ENCODE data around the gene RABEP1. TPM values are rescaled to one million over a fixed set of nuclear protein-coding genes. Genes with fewer than 3 reads are reported as not detected.
"Not testable (repeated sequence)": the region's sequence is repeated elsewhere in the genome, so short reads cannot be mapped to it uniquely, and the experiment has no call there.

Gene RABEP1
- total and polyA plus RNA-seq, 2 donors = 25.9 to 50.3 TPM

- WGBS = 92% methylated on average over 5 of the region's 5 CpGs
- no peak overlapping the region for H3K27ac ChIP-seq (ENCODE audit: low read depth)
- H3K36me3 ChIP-seq (ENCODE audit: insufficient read depth) = peaks cover 13% of the 10 kb centered on the region
These were observed 126.1 kb downstream of the RABEP1 start for GRCh38 chr17:5408186-5408585.

GRCh38 chr17:5410594-5411272 is 128.6 kb downstream of the RABEP1 start:
- H3K36me3 ChIP-seq (ENCODE audit: insufficient read depth) = peaks cover 11% of the 10 kb centered on the region
- no peak for DNase-seq (ENCODE audit: extremely low spot score)
- H3K27ac ChIP-seq (ENCODE audit: low read depth) = no peak overlapping the region
- WGBS = 93% methylated on average over 7 of the region's 7 CpGs
- H3K4me1 ChIP-seq (ENCODE audit: insufficient read depth) = no peaks in the 10 kb centered on the region
- no peak overlapping the region for H3K4me3 ChIP-seq (ENCODE audit: low read depth, low read length)

More at GRCh38 chr17:5408186-5408585, 126.1 kb downstream of the RABEP1 start:
- Histone ChIP-seq H3K4me3 (ENCODE audit: low read depth, low read length) (no peak overlapping the region), H3K4me1 (ENCODE audit: insufficient read depth) (no peaks in the 10 kb centered on the region)
- no peak for DNase-seq (ENCODE audit: extremely low spot score)

DNA sequence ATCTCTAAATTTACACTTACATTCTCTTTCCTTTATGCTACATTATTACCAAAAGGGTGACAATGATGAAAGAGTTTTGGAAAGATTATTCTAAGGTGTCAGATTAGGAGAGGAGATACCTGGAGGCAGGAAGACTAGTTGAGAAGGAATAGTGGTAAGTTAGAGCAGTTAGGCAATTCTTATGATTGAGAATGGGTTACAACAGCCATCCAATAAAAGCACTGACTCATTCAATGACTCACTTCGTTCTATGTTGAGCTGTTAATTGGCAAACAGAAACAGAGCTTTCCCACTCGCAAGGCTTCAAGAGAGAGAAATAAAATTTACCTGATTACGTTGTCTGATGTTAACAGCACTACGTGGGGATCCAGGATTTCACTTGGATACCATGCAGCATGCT is 131.6 kb downstream of the RABEP1 start:
- H3K4me1 ChIP-seq (ENCODE audit: insufficient read depth) = no peaks in the 10 kb centered on the region
- DNase-seq (ENCODE audit: extremely low spot score) = no peak
- no peak overlapping the region for H3K27ac ChIP-seq (ENCODE audit: low read depth)
- peaks cover 6% of the 10 kb centered on the region for H3K36me3 ChIP-seq (ENCODE audit: insufficient read depth)
- 68% methylated on average over 4 of the region's 4 CpGs for WGBS
- no peak overlapping the region for H3K4me3 ChIP-seq (ENCODE audit: low read depth, low read length)

DNA sequence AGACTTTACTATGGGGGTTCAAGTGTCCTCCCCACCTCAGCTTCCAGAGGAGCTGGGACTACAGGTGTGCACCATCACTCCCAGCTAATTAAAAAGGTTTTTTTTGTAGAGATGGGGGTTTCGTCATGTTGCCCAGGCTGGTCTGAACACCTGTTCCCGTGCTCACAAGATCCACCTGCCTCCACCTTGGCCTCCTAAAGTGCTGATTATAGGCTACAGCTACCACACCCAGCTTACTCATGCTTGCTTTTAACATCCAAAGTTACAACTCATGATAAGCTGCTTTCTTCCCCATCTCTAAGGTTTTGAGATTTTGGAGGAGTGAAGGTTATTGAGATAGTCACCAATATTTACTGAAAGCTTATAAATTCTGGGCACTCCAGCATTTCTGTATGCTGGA is 134.8 kb downstream of the RABEP1 start:
- no peak for DNase-seq (ENCODE audit: extremely low spot score)
- Histone ChIP-seq H3K4me3 (ENCODE audit: low read depth, low read length) (no peak overlapping the region), H3K4me1 (ENCODE audit: insufficient read depth) (no peaks in the 10 kb centered on the region), H3K27ac (ENCODE audit: low read depth) (no peak overlapping the region), H3K36me3 (ENCODE audit: insufficient read depth) (peaks cover 6% of the 10 kb centered on the region)
- WGBS = 88% methylated on average over 2 of the region's 2 CpGs

- H3K4me3 ChIP-seq (ENCODE audit: low read depth, low read length) = peak overlapping the region; percentile 77
- peak; percentile 60 for DNase-seq (ENCODE audit: extremely low spot score)
- WGBS = under 1% methylated on average over 26 of the region's 26 CpGs
- H3K27ac ChIP-seq (ENCODE audit: low read depth) = peak overlapping the region; percentile 77
- H3K36me3 ChIP-seq (ENCODE audit: insufficient read depth) = peaks cover 5% of the 10 kb centered on the region
- no peaks in the 10 kb centered on the region for H3K4me1 ChIP-seq (ENCODE audit: insufficient read depth)
These were observed 136.8 kb downstream of the RABEP1 start for GRCh38 chr17:5418858-5419355.

GRCh38 chr17:5419356-5419958 is 137.4 kb downstream of the RABEP1 start, which contains the start of gene NUP88:
TSS of gene NUP88 (minus strand) at chr17:5419662. CDS start at chr17:5419650, 12 bp downstream.
- H3K36me3 ChIP-seq (ENCODE audit: insufficient read depth) = peaks cover 5% of the 10 kb centered on the region

DNA sequence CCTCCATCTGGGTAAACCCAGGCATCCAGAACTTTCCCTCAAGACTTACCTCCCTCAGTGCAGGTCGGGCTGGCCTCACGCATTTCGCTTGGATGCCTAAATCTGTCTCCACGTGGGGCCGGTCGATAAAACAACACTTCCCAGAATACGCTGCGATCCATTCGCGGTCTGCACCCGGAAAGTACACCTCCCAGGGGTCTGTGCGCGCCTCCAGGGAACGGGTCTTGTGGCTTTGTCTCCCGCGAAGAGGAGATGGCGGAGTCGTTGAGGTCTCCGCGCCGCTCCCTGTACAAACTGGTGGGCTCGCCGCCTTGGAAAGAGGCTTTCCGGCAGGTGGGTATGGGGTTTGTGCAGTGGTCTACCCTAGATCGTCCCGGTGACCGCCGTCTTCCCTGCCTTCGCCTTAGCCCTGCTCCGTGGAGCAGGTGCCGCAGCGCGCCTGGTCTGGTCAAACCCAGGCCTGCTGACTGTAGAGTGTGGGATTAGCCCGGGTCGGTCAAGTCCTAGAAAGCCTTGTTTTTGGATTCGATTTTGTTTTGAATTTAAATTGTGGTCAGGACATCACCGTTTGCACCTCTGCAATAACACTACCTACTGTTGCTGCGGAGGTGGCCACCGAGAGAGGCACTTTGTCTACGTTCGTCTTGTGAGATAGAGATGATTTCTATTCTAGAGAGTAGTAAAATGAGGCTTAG is 138.0 kb downstream of the RABEP1 start, which contains the start of gene RPAIN:
Gene RPAIN (plus strand): TSS at position 224 of the 695 bp plus-strand sequence. CDS start 29 bp downstream, at position 253.
- WGBS = under 1% methylated on average over 41 of the region's 41 CpGs
- DNase-seq (ENCODE audit: extremely low spot score) = no peak
- Histone ChIP-seq H3K4me1 (ENCODE audit: insufficient read depth) (no peaks in the 10 kb centered on the region), H3K27ac (ENCODE audit: low read depth) (peak within 1 kb of the TSS; percentile 77), H3K4me3 (ENCODE audit: low read depth, low read length) (peak within 1 kb of the TSS; percentile 77), H3K36me3 (ENCODE audit: insufficient read depth) (peaks cover 5% of the 10 kb centered on the region)

More at GRCh38 chr17:5419356-5419958, 137.4 kb downstream of the RABEP1 start, which contains the start of gene NUP88:
- WGBS = under 1% methylated on average over 49 of the region's 49 CpGs
- peak within 1 kb of the TSS; percentile 77 for H3K4me3 ChIP-seq (ENCODE audit: low read depth, low read length)
- peak within 1 kb of the TSS; percentile 77 for H3K27ac ChIP-seq (ENCODE audit: low read depth)
- H3K4me1 ChIP-seq (ENCODE audit: insufficient read depth) = no peaks in the 10 kb centered on the region
- DNase-seq (ENCODE audit: extremely low spot score) = peak; percentile 97

GRCh38 chr17:5422505-5422904 is 140.4 kb downstream of the RABEP1 start:
- Histone ChIP-seq H3K27ac (ENCODE audit: low read depth) (no peak overlapping the region), H3K4me3 (ENCODE audit: low read depth, low read length) (no peak overlapping the region), H3K4me1 (ENCODE audit: insufficient read depth) (no peaks in the 10 kb centered on the region), H3K36me3 (ENCODE audit: insufficient read depth) (peaks cover 9% of the 10 kb centered on the region)
- WGBS = 91% methylated on average over 2 of the region's 2 CpGs
- DNase-seq (ENCODE audit: extremely low spot score) = no peak

DNA sequence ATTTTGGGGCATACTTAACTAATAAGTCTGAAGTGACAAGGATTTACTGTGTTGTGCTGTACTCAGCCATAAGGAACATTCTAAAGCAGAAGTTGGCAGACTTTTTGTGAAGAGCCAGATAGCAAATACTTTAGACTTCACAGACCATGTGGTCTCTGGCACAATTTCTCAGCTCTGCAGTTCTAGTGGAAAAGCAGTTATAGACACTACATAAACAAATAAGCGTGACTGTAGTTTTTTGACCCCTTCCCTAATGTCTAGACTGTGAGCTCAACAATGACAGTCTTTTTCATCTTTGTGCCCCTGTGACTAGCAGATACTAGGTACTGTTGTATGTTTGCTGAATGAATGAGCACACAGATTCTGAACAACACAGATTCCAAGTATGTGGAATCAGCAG is 142.8 kb downstream of the RABEP1 start:
- 61% methylated on average over 1 of the region's 1 CpG for WGBS
- Histone ChIP-seq H3K27ac (ENCODE audit: low read depth) (no peak overlapping the region), H3K36me3 (ENCODE audit: insufficient read depth) (peaks cover 12% of the 10 kb centered on the region), H3K4me1 (ENCODE audit: insufficient read depth) (no peaks in the 10 kb centered on the region), H3K4me3 (ENCODE audit: low read depth, low read length) (no peak overlapping the region)
- no peak for DNase-seq (ENCODE audit: extremely low spot score)

DNA sequence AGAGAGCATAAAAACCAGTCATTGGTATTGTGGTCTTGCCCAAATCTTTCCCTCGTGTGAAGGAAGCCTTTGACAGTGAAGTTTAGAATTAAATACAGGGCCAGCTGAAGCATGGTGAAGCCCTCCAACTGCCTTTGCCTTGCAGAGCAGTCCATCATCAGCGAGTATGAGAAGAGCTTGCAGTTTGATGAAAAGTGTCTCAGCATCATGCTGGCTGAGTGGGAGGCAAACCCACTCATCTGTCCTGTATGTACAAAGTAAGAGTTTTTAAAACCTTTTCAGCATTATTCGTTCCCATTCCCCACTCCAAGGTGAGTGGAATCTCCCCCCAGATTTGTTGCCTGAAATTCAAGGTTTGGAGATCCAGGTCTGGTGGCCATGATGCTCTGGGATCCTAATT is 143.7 kb downstream of the RABEP1 start:
- H3K27ac ChIP-seq (ENCODE audit: low read depth) = no peak overlapping the region
- DNase-seq (ENCODE audit: extremely low spot score) = no peak
- no peaks in the 10 kb centered on the region for H3K4me1 ChIP-seq (ENCODE audit: insufficient read depth)
- peaks cover 12% of the 10 kb centered on the region for H3K36me3 ChIP-seq (ENCODE audit: insufficient read depth)
- H3K4me3 ChIP-seq (ENCODE audit: low read depth, low read length) = no peak overlapping the region
- WGBS = 93% methylated on average over 3 of the region's 3 CpGs

DNA sequence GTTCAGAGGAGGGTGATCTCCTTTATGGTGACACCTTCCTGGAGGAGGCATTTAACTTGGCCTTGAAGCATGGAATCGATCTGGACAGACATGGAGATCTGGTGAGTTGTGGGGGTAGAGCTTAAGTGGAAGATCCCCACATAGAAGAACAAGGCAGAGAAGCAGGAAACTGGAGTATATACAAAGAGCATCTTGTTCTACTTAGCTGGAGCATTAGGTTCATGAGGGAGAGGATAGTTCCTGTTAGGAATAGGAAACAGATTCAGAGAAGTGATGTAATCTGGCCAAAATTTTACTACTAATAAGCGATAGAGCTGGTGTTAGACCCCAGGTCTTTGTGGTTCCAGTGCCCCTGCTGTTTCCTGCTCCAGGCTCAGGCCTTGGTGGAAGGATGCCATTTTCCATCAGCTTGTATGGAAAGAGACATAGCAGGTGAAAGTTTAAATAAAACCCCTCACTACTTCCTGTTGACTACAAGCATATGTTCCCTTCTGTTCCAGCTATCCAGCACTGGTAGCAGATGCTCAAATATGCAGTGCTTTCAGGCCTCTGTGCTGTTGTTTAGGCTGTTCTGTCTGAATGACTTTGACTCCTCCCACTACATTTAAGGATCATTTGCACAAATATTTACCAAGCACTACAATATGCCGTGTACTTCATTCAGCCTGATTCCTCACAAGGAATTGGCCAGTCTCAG is 147.3 kb downstream of the RABEP1 start:
- no peak overlapping the region for H3K27ac ChIP-seq (ENCODE audit: low read depth)
- no peak for DNase-seq (ENCODE audit: extremely low spot score)
- peaks cover 9% of the 10 kb centered on the region for H3K36me3 ChIP-seq (ENCODE audit: insufficient read depth)
- H3K4me1 ChIP-seq (ENCODE audit: insufficient read depth) = no peaks in the 10 kb centered on the region
- H3K4me3 ChIP-seq (ENCODE audit: low read depth, low read length) = no peak overlapping the region
- WGBS = 82% methylated on average over 3 of the region's 3 CpGs

GRCh38 chr17:5430413-5430999 is 148.4 kb downstream of the RABEP1 start:
- no peaks in the 10 kb centered on the region for H3K4me1 ChIP-seq (ENCODE audit: insufficient read depth)
- peaks cover 9% of the 10 kb centered on the region for H3K36me3 ChIP-seq (ENCODE audit: insufficient read depth)
- 95% methylated on average over 3 of the region's 3 CpGs for WGBS

GRCh38 chr17:5431234-5431633 is 149.2 kb downstream of the RABEP1 start:
- not testable (repeated sequence) for H3K4me3 ChIP-seq (ENCODE audit: low read depth, low read length); H3K36me3 ChIP-seq (ENCODE audit: insufficient read depth); H3K27ac ChIP-seq (ENCODE audit: low read depth); H3K4me1 ChIP-seq (ENCODE audit: insufficient read depth); DNase-seq (ENCODE audit: extremely low spot score)
- 88% methylated on average over 5 of the region's 5 CpGs for WGBS

More at GRCh38 chr17:5430413-5430999, 148.4 kb downstream of the RABEP1 start:
- Histone ChIP-seq H3K27ac (ENCODE audit: low read depth) (no peak overlapping the region), H3K4me3 (ENCODE audit: low read depth, low read length) (no peak overlapping the region)
- no peak for DNase-seq (ENCODE audit: extremely low spot score)
